Activated CD4-positive, alpha-beta T cell treated with anti-CD3 and anti-CD28 coated beads, Interleukin-2, amount 10 ng/mL, durations not matched to agents 24 days and 14 days (primary cell): ENCODE data around the gene CCNY. TPM values are rescaled to one million over a fixed set of nuclear protein-coding genes. Genes with fewer than 3 reads are reported as not detected.
A peak's percentile ranks its signal among the peaks of the same experiment; 100 is the strongest.
"Not testable (repeated sequence)": the region's sequence is repeated elsewhere in the genome, so short reads cannot be mapped to it uniquely, and the experiment has no call there.

Experiments used
- DNase-seq: peaks from one replicate; pipeline ENCODE4 v3.0.0; 2022
- H3K27ac Mint-ChIP-seq: one replicate; pipeline ENCODE4 v1.8.0; 2022; ENCODE audit warnings: mild to moderate bottlenecking, mixed read lengths
- H3K27me3 Mint-ChIP-seq: one replicate; pipeline ENCODE4 v1.8.0; 2022; ENCODE audit warnings: mixed read lengths
- H3K36me3 Mint-ChIP-seq: one replicate; pipeline ENCODE4 v1.8.0; 2022; ENCODE audit warnings: low read depth, mild to moderate bottlenecking, mixed read lengths
- H3K4me1 Mint-ChIP-seq: one replicate; pipeline ENCODE4 v1.8.0; 2021; ENCODE audit warnings: mixed read lengths
- H3K4me3 Mint-ChIP-seq: one replicate; pipeline ENCODE4 v1.8.0; 2022; ENCODE audit warnings: mild to moderate bottlenecking, moderate library complexity, mixed read lengths
- H3K9me3 Mint-ChIP-seq: one replicate; pipeline ENCODE4 v1.8.0; 2021; ENCODE audit warnings: mixed read lengths
- intact Hi-C: fragments of 100-400 bp; cut with micrococcal nuclease; formaldehyde crosslinking; loops from one replicate; pipeline ENCODE4 v1.15.1; 2023
- total RNA-seq: library from RNA; stranded (reverse); gene quantifications from 2 replicates; pipeline ENCODE4 v1.2.3, GENCODE V29; 2022

Gene CCNY
- total RNA-seq, 1 donor from 2014 or later = 58.8 TPM

GRCh38 chr10:35353805-35354204 is 17.5 kb downstream of the CCNY start:
- Mint-ChIP-seq H3K36me3 (peaks cover 4% of the 10 kb centered on the region), H3K9me3 (no peaks in the 10 kb centered on the region), H3K27me3 (no peaks in the 10 kb centered on the region), H3K27ac (peak overlapping the region; percentile 32), H3K4me3 (no peak overlapping the region), H3K4me1 (peaks cover 76% of the 10 kb centered on the region)
- intact Hi-C loops = loop anchor here (10.0 kb wide), 1 partner anchor 211 kb away; no protein-coding TSS in a partner anchor
- DNase-seq = no peak

GRCh38 chr10:35354257-35354656 is 17.9 kb downstream of the CCNY start:
- H3K27me3 Mint-ChIP-seq, H3K9me3 Mint-ChIP-seq, H3K4me3 Mint-ChIP-seq, H3K36me3 Mint-ChIP-seq, DNase-seq: not testable (repeated sequence)
- Mint-ChIP-seq H3K27ac (peak overlapping the region; percentile 1), H3K4me1 (peaks cover 71% of the 10 kb centered on the region)
- intact Hi-C loops = loop anchor here (10.0 kb wide), 1 partner anchor 211 kb away; no protein-coding TSS in a partner anchor

GRCh38 chr10:35355971-35356724 is 19.8 kb downstream of the CCNY start:
- Mint-ChIP-seq H3K27me3 (no peaks in the 10 kb centered on the region), H3K4me1 (peaks cover 58% of the 10 kb centered on the region), H3K27ac (peak overlapping the region; percentile 98), H3K9me3 (no peaks in the 10 kb centered on the region), H3K36me3 (peaks cover 7% of the 10 kb centered on the region), H3K4me3 (peak overlapping the region; percentile 75)
- intact Hi-C loops = loop anchor here (1.0 to 10.0 kb wide), 7 partner anchors 16 to 209 kb away; no protein-coding TSS in a partner anchor
- peak; percentile 72 for DNase-seq

- Mint-ChIP-seq H3K4me3 (peak overlapping the region; percentile 75), H3K9me3 (no peaks in the 10 kb centered on the region), H3K36me3 (peaks cover 7% of the 10 kb centered on the region), H3K27me3 (no peaks in the 10 kb centered on the region), H3K27ac (peak overlapping the region; percentile 98), H3K4me1 (peaks cover 56% of the 10 kb centered on the region)
- peak; percentile 68 for DNase-seq
- intact Hi-C loops = loop anchor here (1.0 to 10.0 kb wide), 7 partner anchors 16 to 208 kb away; no protein-coding TSS in a partner anchor
Measured at GRCh38 chr10:35356725-35357092, 20.4 kb downstream of the CCNY start.

GRCh38 chr10:35359056-35359455 is 22.7 kb downstream of the CCNY start:
- Mint-ChIP-seq H3K4me1 (peaks cover 35% of the 10 kb centered on the region), H3K36me3 (peaks cover 6% of the 10 kb centered on the region), H3K4me3 (no peak overlapping the region), H3K27me3 (no peaks in the 10 kb centered on the region), H3K9me3 (no peaks in the 10 kb centered on the region), H3K27ac (no peak overlapping the region)
- intact Hi-C loops = loop anchor here (5.0 to 10.0 kb wide), 2 partner anchors 142 to 206 kb away; no protein-coding TSS in a partner anchor
- DNase-seq = no peak

GRCh38 chr10:35359873-35360272 is 23.6 kb downstream of the CCNY start:
- Mint-ChIP-seq H3K27me3 (no peaks in the 10 kb centered on the region), H3K4me3 (no peak overlapping the region), H3K9me3 (no peaks in the 10 kb centered on the region), H3K4me1 (peaks cover 31% of the 10 kb centered on the region), H3K27ac (no peak overlapping the region), H3K36me3 (peaks cover 6% of the 10 kb centered on the region)
- no peak for DNase-seq
- intact Hi-C loops = loop anchor here (5.0 to 10.0 kb wide), 2 partner anchors 143 to 205 kb away; no protein-coding TSS in a partner anchor

- intact Hi-C loops = no loop called here
- H3K9me3 Mint-ChIP-seq = no peaks in the 10 kb centered on the region
- no peak overlapping the region for H3K4me3 Mint-ChIP-seq
Measured at GRCh38 chr10:35362701-35363350, 26.5 kb downstream of the CCNY start.

GRCh38 chr10:35363587-35363986 is 27.3 kb downstream of the CCNY start:
- Mint-ChIP-seq H3K4me3 (no peak overlapping the region), H3K9me3 (no peaks in the 10 kb centered on the region), H3K36me3 (peaks cover 4% of the 10 kb centered on the region), H3K4me1 (peaks cover 10% of the 10 kb centered on the region), H3K27me3 (no peaks in the 10 kb centered on the region), H3K27ac (no peak overlapping the region)
- intact Hi-C loops = no loop called here
- DNase-seq = no peak

More at GRCh38 chr10:35362701-35363350, 26.5 kb downstream of the CCNY start:
- no peaks in the 10 kb centered on the region for H3K27me3 Mint-ChIP-seq
- peaks cover 11% of the 10 kb centered on the region for H3K4me1 Mint-ChIP-seq
- H3K27ac Mint-ChIP-seq = no peak overlapping the region
- DNase-seq = no peak
- H3K36me3 Mint-ChIP-seq = peaks cover 4% of the 10 kb centered on the region

- Mint-ChIP-seq H3K9me3 (no peaks in the 10 kb centered on the region), H3K4me3 (no peak overlapping the region), H3K36me3 (peaks cover 1% of the 10 kb centered on the region), H3K27ac (no peak overlapping the region), H3K4me1 (peaks cover 13% of the 10 kb centered on the region), H3K27me3 (no peaks in the 10 kb centered on the region)
- DNase-seq = no peak
- intact Hi-C loops = no loop called here
Measured at GRCh38 chr10:35364808-35365207, 28.5 kb downstream of the CCNY start.

- no peaks in the 10 kb centered on the region for H3K9me3 Mint-ChIP-seq
- intact Hi-C loops = no loop called here
- no peaks in the 10 kb centered on the region for H3K27me3 Mint-ChIP-seq
- no peak for DNase-seq
- H3K4me1 Mint-ChIP-seq = peaks cover 12% of the 10 kb centered on the region
- no peaks in the 10 kb centered on the region for H3K36me3 Mint-ChIP-seq
- no peak overlapping the region for H3K4me3 Mint-ChIP-seq
- H3K27ac Mint-ChIP-seq = no peak overlapping the region
Measured at GRCh38 chr10:35365994-35366393, 29.7 kb downstream of the CCNY start.

- Mint-ChIP-seq H3K36me3 (no peaks in the 10 kb centered on the region), H3K4me1 (peaks cover 24% of the 10 kb centered on the region), H3K4me3 (no peak overlapping the region), H3K27me3 (no peaks in the 10 kb centered on the region), H3K27ac (no peak overlapping the region), H3K9me3 (no peaks in the 10 kb centered on the region)
- no peak for DNase-seq
- intact Hi-C loops = no loop called here
Measured at GRCh38 chr10:35367107-35367859, 31.0 kb downstream of the CCNY start.

- DNase-seq = no peak
- H3K4me1 Mint-ChIP-seq = peaks cover 27% of the 10 kb centered on the region
- intact Hi-C loops = no loop called here
- no peak overlapping the region for H3K4me3 Mint-ChIP-seq
- no peaks in the 10 kb centered on the region for H3K27me3 Mint-ChIP-seq
- no peaks in the 10 kb centered on the region for H3K9me3 Mint-ChIP-seq
- H3K36me3 Mint-ChIP-seq = no peaks in the 10 kb centered on the region
- H3K27ac Mint-ChIP-seq = no peak overlapping the region
Measured at GRCh38 chr10:35367982-35368381, 31.7 kb downstream of the CCNY start.

- Mint-ChIP-seq H3K4me1 (peaks cover 27% of the 10 kb centered on the region), H3K27me3 (no peaks in the 10 kb centered on the region), H3K36me3 (no peaks in the 10 kb centered on the region), H3K27ac (no peak overlapping the region), H3K4me3 (no peak overlapping the region), H3K9me3 (no peaks in the 10 kb centered on the region)
- no peak for DNase-seq
- intact Hi-C loops = no loop called here
Measured at GRCh38 chr10:35368485-35369048, 32.3 kb downstream of the CCNY start.
